Kidney (tissue), 14 donors: Measurements from ENCODE around the gene LILRB4. TPM values are rescaled to one million over a fixed set of nuclear protein-coding genes. Genes with fewer than 3 reads are reported as not detected.
"Not testable (repeated sequence)": the region's sequence is repeated elsewhere in the genome, so short reads cannot be mapped to it uniquely, and the experiment has no call there.

Experiments used
- DNase-seq, 5 donors: peaks; one replicate each; pipeline ENCODE4 v3.0.0-alpha.2; 2013 to 2020
- FAIRE-seq: peaks from 2 replicates; lab custom pipeline; 2012; peaks lifted over from hg19 to GRCh38; lab: Jason Lieb, UNC
- H3K27ac ChIP-seq, 2 donors: one replicate each; pipeline ENCODE4 v1.7.0; 2013; ENCODE audit warnings: low read depth in 2 of 2, low read length in 2 of 2, inconsistent platforms in 1 of 2
- H3K27me3 ChIP-seq: one replicate; pipeline ENCODE4 v1.7.1; 2013; ENCODE audit warnings: low read length, inconsistent platforms; ENCODE audit not compliant: control insufficient read depth, insufficient read depth
- H3K36me3 ChIP-seq, 3 donors: one replicate each; pipeline versions ENCODE4 v1.7.0 to v1.7.1; 2013; ENCODE audit warnings: low read length in 3 of 3, control low read depth in 1 of 3, inconsistent platforms in 1 of 3; ENCODE audit not compliant: insufficient read depth in 3 of 3, control insufficient read depth in 2 of 3
- H3K4me1 ChIP-seq, 3 donors: one replicate each; pipeline versions ENCODE4 v1.7.0 to v1.7.1; 2013; ENCODE audit warnings: low read length in 3 of 3, inconsistent platforms in 1 of 3, low read depth in 1 of 3; ENCODE audit not compliant: control insufficient read depth in 2 of 3, insufficient read depth in 2 of 3
- H3K4me3 ChIP-seq, 3 donors: one replicate each; pipeline versions ENCODE4 v1.7.0 to v1.8.1; 2013; ENCODE audit warnings: low read length in 3 of 3, control low read depth in 1 of 3, inconsistent platforms in 1 of 3
- H3K9ac ChIP-seq, 3 donors: one replicate each; pipeline versions ENCODE4 v1.7.0 to v1.7.1; 2013; ENCODE audit warnings: low read length in 3 of 3, control low read depth in 1 of 3, inconsistent platforms in 1 of 3
- H3K9me3 ChIP-seq, 3 donors: one replicate each; pipeline versions ENCODE4 v1.7.0 to v1.7.1; 2013; ENCODE audit warnings: low read length in 3 of 3, control low read depth in 1 of 3, inconsistent platforms in 1 of 3; ENCODE audit not compliant: control insufficient read depth in 2 of 3, insufficient read depth in 1 of 3
- CTCF ChIP-seq: IDR thresholded peaks from 3 replicates; pipeline ENCODE4 v1.5.1; 2012; ENCODE audit warnings: mild to moderate bottlenecking, moderate library complexity, borderline replicate concordance; ENCODE audit not compliant: insufficient read depth; ENCODE audit errors: extremely low read depth
- intact Hi-C: fragments of 100-400 bp; cut with DNase I; formaldehyde crosslinking; loops from one replicate; pipeline ENCODE4 v1.11.1; 2022
- polyA plus RNA-seq: library from polyadenylated mRNA; stranded (reverse); fragments of 350-450 nt; fragmentation: Illumina TruSeq; extraction: RNeasy Lipid Tissue Mini Kit (QIAGEN cat#74804); gene quantifications from one replicate; pipeline ENCODE4 v1.2.3, GENCODE V29; 2014; ENCODE audit warnings: low read depth, low replicate concordance; ENCODE audit not compliant: insufficient read depth
- total RNA-seq: library from RNA; stranded (reverse); fragmentation: NEBNext Ultra II Directional; extraction: Animal tissue kit (Norgen Biotek cat#: 25700); gene quantifications from one replicate; pipeline ENCODE4 v1.2.1, GENCODE V29; 2021
- donor health status: control.
- donor health status: control.
- donor health status: control.
- donor health status: control.
- donor health status: control.
- donor health status: DM: yes; HTN: yes; CAD: no.
- donor health status: Normal renal cell carcinoma (clear cell type).

LILRB4 gene
- total and polyA plus RNA-seq, 2 donors from 2014 or later: 1.8 to 9.9 TPM

GRCh38 chr19:54673222-54673621 is 10.4 kb downstream of the LILRB4 start:
- no peak for TF ChIP-seq CTCF
- Histone ChIP-seq H3K4me3 (no peak overlapping the region), H3K27me3 (no peaks in the 10 kb centered on the region), H3K9ac (no peak overlapping the region), H3K27ac (no peak overlapping the region), H3K9me3 (no peaks in the 10 kb centered on the region), H3K36me3 (no peaks in the 10 kb centered on the region), H3K4me1 (no peaks in the 10 kb centered on the region)
- DNase-seq (no peak), FAIRE-seq (no peak)
- intact Hi-C loops: no loop called here

DNA sequence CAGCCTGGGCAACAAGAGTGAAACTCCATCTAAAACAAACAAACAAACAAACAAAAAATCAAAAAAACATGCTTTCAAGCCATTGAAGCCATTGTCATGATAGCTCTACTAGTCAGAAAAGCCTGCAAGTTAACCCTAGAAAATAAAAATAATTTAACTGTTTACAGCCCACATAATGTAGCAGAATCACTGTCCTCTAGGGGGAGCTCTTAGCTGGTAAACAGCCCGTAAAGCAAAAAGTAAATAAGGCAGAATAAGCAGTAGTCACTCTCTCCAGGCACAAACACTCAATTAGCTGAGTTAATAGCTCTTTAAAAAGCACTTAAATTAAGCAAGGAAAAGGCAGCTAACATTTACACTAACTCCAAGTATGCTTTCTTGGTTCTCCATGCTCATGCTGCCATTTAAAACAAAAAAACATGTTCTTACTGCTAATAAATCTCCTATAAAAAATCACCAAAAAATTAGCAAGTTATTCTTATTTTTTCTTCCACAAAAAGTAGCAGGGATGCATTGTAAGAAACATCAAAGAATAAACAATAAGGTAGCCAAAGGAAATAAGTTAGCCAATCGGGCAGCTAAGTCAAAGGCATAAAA is 11.3 kb downstream of the LILRB4 start:
- Histone ChIP-seq H3K9ac (no peak overlapping the region), H3K27me3 (no peaks in the 10 kb centered on the region), H3K4me1 (no peaks in the 10 kb centered on the region), H3K4me3 (no peak overlapping the region), H3K9me3 (no peaks in the 10 kb centered on the region), H3K27ac (no peak overlapping the region), H3K36me3 (no peaks in the 10 kb centered on the region)
- intact Hi-C loops: no loop called here
- peak; percentile 45 for TF ChIP-seq CTCF
- no peak for FAIRE-seq
- DNase-seq: peak in 2 of 5 donors; percentile 9 to 51

DNA sequence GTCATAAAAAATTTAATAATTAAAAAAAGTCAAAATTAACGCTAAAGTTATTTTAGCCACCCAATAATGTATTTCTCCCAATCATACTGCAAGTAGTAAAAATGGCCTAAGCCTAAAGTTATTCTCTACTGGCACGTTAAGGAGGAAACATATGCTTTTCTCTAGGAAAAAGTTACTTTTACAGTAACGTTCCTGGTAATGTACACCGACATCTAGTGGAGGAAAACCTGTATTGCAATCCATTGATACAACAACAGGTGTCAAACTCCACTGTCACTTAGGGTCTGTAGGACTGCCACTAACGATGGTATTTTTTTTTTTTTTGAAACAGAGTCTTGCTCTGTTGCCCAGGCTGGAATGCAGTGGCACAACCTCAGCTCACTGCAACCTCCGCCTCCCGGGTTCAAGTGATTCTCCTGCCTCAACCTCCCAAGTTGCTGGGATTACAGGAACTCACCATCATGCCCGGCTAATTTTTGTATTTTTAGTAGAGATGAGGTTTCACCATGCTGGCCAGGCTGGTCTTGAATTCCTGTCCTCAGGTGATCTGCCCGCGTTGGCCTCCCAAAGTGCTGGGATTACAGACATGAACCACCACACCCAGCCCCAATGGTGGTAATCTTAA is 13.5 kb downstream of the LILRB4 start:
- H3K36me3 ChIP-seq, intact Hi-C loops, H3K27me3 ChIP-seq, H3K9me3 ChIP-seq, FAIRE-seq, H3K4me1 ChIP-seq, H3K27ac ChIP-seq, H3K4me3 ChIP-seq, H3K9ac ChIP-seq: not testable (repeated sequence)
- peak in 2 of 5 donors; percentile 48 to 67 for DNase-seq
- peak; percentile 70 for TF ChIP-seq CTCF
